Astrocyte (in vitro differentiated cells and primary cell): ENCODE data around the gene TRMT44.

Experiments
- CTCF ChIP-seq: IDR thresholded peaks from 2 replicates; pipeline ENCODE4 v1.5.1; 2011; ENCODE audit warnings: low read depth, mild to moderate bottlenecking, inconsistent platforms, low read length, moderate library complexity; ENCODE audit not compliant: insufficient read depth
- EZH2 ChIP-seq: IDR thresholded peaks from 2 replicates; pipeline ENCODE4 v1.6.1; 2012; ENCODE audit warnings: mild to moderate bottlenecking, low read length, inconsistent platforms; ENCODE audit not compliant: insufficient read depth

- TF ChIP-seq CTCF, result no peak
- no peak for TF ChIP-seq EZH2
Observed at GRCh38 chr4:8442596-8443358, 2.2 kb downstream of the TRMT44 start.
